ENCODE data around the gene MICB. TPM values are rescaled to one million over a fixed set of nuclear protein-coding genes. Genes with fewer than 3 reads are reported as not detected.
A peak's percentile ranks its signal among the peaks of the same experiment; 100 is the strongest.

MICB gene
- total and polyA plus RNA-seq, 9 of the 15 experiments (the other 6 are each of a cell fraction or from before 2014, with no cell fraction given), result 13.3 to 34.5 (median 19.8) TPM

DNA sequence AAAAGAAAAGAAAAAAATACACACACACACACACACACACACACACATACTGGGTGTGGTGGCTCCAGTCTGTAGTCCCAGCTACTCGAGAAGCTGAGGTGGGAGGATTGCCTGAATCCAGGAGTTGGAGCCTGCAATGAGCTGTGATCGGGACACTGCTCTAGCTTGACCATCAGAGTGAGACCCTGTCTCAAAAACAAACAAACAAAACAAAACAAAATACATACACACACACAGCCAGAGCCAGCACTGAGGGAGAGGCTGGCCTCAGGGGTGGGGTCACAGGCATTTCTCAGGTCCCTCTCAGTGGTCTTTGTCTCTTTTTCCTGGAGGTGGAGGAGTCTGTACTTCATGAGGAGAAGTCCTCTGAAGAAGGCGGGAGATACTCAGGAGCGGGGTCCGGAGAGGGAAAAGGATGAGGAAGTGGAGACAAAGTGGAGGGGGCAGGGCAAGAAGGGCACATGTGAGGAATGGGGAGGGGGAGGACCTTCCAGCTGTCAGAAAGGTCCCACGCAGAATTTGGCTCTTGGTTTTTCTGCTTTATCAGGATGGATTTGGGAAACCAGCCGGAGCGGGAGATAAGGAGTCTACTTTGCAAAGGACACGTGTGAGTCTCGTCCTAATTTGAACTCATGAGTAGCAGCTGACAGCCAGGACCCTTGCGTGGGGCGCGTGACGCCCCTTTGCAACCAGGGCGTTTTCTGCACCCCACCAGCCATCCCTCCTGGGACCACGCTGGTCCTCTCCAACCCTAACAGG lies 7.7 kb upstream of the MICB start (continued):
- TF ChIP-seq, protein P1, sequence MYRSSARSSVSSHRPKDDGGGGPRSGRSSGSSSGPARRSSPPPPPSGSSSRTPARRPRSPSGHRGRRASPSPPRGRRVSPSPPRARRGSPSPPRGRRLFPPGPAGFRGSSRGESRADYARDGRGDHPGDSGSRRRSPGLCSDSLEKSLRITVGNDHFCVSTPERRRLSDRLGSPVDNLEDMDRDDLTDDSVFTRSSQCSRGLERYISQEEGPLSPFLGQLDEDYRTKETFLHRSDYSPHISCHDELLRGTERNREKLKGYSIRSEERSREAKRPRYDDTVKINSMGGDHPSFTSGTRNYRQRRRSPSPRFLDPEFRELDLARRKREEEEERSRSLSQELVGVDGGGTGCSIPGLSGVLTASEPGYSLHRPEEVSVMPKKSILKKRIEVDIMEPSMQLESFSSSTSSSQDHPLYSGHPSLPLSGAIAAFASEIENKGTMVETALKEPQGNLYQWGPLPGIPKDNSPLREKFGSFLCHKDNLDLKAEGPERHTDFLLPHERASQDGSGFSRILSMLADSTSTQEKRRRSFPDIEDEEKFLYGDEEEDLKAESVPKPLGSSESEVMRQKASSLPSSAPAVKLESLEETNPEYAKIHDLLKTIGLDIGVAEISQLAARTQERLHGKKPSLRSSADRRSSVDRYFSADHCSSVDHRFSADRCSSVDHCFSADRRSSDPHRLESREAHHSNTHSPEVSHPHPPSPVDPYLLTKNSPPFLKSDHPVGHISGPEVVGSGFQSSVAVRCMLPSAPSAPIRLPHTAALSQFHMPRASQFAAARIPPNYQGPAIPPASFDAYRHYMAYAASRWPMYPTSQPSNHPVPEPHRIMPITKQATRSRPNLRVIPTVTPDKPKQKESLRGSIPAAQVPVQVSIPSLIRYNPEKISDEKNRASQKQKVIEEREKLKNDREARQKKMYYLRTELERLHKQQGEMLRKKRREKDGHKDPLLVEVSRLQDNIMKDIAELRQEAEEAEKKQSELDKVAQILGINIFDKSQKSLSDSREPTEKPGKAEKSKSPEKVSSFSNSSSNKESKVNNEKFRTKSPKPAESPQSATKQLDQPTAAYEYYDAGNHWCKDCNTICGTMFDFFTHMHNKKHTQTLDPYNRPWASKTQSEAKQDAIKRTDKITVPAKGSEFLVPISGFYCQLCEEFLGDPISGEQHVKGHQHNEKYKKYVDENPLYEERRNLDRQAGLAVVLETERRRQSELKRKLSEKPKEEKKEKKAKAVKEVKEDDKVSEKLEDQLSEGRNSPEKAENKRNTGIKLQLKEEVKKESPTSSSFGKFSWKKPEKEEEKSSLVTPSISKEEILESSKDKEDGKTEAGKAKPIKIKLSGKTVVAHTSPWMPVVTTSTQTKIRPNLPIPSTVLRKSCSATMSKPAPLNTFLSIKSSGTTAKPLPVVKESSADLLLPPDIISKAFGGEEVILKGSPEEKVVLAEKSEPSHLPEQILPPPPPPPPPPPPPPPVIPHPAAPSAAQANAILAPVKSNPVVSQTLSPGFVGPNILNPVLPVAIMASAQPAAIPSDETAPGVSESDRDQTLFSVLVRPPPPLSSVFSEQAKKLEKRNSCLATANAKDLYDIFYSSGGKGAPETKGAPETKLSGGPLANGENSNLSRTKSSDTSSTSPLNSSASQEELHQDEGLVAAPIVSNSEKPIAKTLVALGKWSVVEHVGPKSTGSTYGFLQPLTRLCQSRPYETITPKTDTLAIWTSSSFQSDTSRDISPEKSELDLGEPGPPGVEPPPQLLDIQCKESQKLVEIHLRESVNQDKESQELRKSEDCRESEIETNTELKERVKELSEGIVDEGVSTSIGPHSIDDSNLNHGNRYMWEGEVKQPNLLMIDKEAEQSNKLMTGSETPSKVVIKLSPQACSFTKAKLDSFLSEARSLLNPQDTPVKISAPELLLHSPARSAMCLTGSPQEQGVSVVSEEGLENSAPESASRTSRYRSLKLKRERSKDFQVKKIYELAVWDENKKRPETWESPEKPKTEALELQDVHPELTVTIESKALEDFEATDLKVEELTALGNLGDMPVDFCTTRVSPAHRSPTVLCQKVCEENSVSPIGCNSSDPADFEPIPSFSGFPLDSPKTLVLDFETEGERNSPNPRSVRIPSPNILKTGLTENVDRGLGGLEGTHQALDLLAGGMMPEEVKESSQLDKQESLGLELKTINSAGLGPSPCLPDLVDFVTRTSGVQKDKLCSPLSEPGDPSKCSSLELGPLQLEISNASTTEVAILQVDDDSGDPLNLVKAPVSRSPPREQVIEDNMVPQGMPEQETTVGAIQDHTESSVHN (IDR thresholded peaks at IDR 0.05; ENCODE audit: borderline replicate concordance in 1 of 2, low read depth in 1 of 2), result peak in 1 of 2 experiments; percentile 46; a peak in 1 of 4 replicates
- TF ChIP-seq, protein P2, sequence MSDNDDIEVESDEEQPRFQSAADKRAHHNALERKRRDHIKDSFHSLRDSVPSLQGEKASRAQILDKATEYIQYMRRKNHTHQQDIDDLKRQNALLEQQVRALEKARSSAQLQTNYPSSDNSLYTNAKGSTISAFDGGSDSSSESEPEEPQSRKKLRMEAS (CRISPR knock-in tag; IDR thresholded peaks at IDR 0.05), result peak; percentile 67; the same call in 1 of the 2 replicates
- TF ChIP-seq POLR2B (IDR thresholded peaks at IDR 0.05; ENCODE audit: low read depth, partially characterized antibody), result no peak
- TF ChIP-seq, protein P3, sequence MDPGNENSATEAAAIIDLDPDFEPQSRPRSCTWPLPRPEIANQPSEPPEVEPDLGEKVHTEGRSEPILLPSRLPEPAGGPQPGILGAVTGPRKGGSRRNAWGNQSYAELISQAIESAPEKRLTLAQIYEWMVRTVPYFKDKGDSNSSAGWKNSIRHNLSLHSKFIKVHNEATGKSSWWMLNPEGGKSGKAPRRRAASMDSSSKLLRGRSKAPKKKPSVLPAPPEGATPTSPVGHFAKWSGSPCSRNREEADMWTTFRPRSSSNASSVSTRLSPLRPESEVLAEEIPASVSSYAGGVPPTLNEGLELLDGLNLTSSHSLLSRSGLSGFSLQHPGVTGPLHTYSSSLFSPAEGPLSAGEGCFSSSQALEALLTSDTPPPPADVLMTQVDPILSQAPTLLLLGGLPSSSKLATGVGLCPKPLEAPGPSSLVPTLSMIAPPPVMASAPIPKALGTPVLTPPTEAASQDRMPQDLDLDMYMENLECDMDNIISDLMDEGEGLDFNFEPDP (CRISPR knock-in tag; IDR thresholded peaks at IDR 0.05), result no peak
- no peak for TF ChIP-seq ELF1 (tag; IDR thresholded peaks at IDR 0.05)
- TF ChIP-seq, protein P4, sequence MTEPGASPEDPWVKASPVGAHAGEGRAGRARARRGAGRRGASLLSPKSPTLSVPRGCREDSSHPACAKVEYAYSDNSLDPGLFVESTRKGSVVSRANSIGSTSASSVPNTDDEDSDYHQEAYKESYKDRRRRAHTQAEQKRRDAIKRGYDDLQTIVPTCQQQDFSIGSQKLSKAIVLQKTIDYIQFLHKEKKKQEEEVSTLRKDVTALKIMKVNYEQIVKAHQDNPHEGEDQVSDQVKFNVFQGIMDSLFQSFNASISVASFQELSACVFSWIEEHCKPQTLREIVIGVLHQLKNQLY (CRISPR knock-in tag; conservative IDR thresholded peaks at IDR 0.05), result no peak
- peak; percentile 50; the same call in 1 of the 2 replicates for TF ChIP-seq PML (IDR thresholded peaks at IDR 0.05; ENCODE audit: low read length)
- TF ChIP-seq MCM5 (IDR thresholded peaks at IDR 0.05; ENCODE audit: low read depth), result no peak
- TF ChIP-seq, protein P5, sequence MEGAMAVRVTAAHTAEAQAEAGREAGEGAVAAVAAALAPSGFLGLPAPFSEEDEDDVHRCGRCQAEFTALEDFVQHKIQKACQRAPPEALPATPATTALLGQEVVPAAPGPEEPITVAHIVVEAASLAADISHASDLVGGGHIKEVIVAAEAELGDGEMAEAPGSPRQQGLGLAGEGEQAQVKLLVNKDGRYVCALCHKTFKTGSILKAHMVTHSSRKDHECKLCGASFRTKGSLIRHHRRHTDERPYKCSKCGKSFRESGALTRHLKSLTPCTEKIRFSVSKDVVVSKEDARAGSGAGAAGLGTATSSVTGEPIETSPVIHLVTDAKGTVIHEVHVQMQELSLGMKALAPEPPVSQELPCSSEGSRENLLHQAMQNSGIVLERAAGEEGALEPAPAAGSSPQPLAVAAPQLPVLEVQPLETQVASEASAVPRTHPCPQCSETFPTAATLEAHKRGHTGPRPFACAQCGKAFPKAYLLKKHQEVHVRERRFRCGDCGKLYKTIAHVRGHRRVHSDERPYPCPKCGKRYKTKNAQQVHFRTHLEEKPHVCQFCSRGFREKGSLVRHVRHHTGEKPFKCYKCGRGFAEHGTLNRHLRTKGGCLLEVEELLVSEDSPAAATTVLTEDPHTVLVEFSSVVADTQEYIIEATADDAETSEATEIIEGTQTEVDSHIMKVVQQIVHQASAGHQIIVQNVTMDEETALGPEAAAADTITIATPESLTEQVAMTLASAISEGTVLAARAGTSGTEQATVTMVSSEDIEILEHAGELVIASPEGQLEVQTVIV (CRISPR knock-in tag; IDR thresholded peaks at IDR 0.05; ENCODE audit: borderline replicate concordance), result no peak
- TF ChIP-seq ZNF239 (CRISPR knock-in tag; IDR thresholded peaks at IDR 0.05), result no peak
- no peak for TF ChIP-seq ZNF121 (CRISPR knock-in tag; conservative IDR thresholded peaks at IDR 0.05)

All from K562 (cell line).